HL-60 (cell line): ENCODE measurements around the gene USP5.

ENCODE experiments used
- CTCF ChIP-seq: IDR thresholded peaks from one replicate; pipeline ENCODE4 v1.5.1; 2011; ENCODE audit warnings: low read length, control low read depth, inconsistent platforms; ENCODE audit not compliant: insufficient read depth
- POLR2AphosphoS5 ChIP-seq: IDR thresholded peaks from 2 replicates; pipeline ENCODE4 v1.6.1; 2012; ENCODE audit warnings: low read depth
- REST ChIP-seq: IDR thresholded peaks from 2 replicates; pipeline ENCODE4 v1.6.1; 2012; ENCODE audit warnings: low read depth; ENCODE audit not compliant: insufficient replicate concordance
- SPI1 ChIP-seq: IDR thresholded peaks from 2 replicates; pipeline ENCODE4 v1.6.1; 2012; ENCODE audit warnings: low read depth, mild to moderate bottlenecking, borderline replicate concordance

GRCh38 chr12:6836851-6837250 lies 15.1 kb upstream of the USP5 start:
- TF ChIP-seq CTCF: no peak
- TF ChIP-seq POLR2AphosphoS5: no peak
- TF ChIP-seq SPI1: no peak
- no peak for TF ChIP-seq REST
